ENCODE results near the gene BHLHA15. TPM values are rescaled to one million over a fixed set of nuclear protein-coding genes. Genes with fewer than 3 reads are reported as not detected.

Gene BHLHA15
- total RNA-seq, 1 donor from 2014 or later, result 3.2 TPM

DNA sequence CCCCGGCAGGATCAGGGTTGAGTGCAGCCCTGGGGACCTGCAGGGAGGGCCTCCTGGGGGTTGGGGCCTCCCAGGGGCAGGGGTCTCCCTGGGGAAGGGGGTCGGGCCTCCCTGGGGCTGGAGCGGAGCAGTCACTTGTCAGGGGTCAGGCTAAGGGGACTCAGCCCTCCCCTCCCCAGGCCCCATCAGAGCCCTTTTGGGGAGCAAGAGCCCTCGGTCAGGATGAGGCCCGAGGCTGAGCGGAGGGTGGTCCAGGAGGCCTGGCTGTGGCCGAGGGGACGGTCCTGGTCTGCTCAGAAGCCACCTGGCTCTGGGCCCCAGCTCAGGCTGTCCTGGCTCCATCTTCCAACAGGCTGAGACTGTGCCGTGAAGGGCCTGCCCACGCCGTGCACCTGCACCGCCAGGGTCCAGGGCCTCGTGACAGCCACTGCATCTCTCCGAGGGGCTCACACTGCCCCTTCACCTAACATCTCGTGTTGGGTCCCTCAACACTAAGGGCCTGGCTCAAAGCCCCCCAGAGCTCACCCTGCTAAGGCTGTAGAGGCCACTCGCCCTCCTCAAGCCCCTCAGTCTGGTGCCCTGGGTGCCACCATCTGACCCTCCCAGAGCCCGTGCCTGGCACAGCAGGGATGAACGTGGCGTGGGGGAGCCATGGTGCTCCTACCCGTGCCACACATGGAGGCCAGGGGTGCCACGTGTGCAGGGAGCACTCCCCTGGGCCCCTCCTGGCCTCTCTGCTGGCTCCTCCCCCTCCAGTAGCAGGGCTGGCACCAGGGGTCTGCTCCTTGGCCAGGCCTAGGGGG is 12.9 kb downstream of the BHLHA15 start:
- H3K4me3 ChIP-seq (ENCODE audit: low read depth, low read length), result no peak overlapping the region
- DNase-seq (ENCODE audit: low read depth), result no peak
- no peak for TF ChIP-seq CTCF (IDR thresholded peaks at IDR 0.05; ENCODE audit: insufficient read depth, low read length, severe bottlenecking)
- H3K36me3 ChIP-seq (ENCODE audit: control insufficient read depth, insufficient read depth, low read length), result peaks cover 2% of the 10 kb centered on the region
- FAIRE-seq, result no peak
- no peaks in the 10 kb centered on the region for H3K27me3 ChIP-seq (ENCODE audit: control insufficient read depth, insufficient read depth, low read length)

GRCh38 chr7:98224701-98225181 is 13.5 kb downstream of the BHLHA15 start:
- no peaks in the 10 kb centered on the region for H3K27me3 ChIP-seq (ENCODE audit: control insufficient read depth, insufficient read depth, low read length)
- no peak for TF ChIP-seq CTCF (IDR thresholded peaks at IDR 0.05; ENCODE audit: insufficient read depth, low read length, severe bottlenecking)
- no peak overlapping the region for H3K4me3 ChIP-seq (ENCODE audit: low read depth, low read length)
- peaks cover 2% of the 10 kb centered on the region for H3K36me3 ChIP-seq (ENCODE audit: control insufficient read depth, insufficient read depth, low read length)
- FAIRE-seq, result no peak
- DNase-seq (ENCODE audit: low read depth), result no peak

GRCh38 chr7:98225913-98226614 is 14.8 kb downstream of the BHLHA15 start:
- Histone ChIP-seq H3K36me3 (ENCODE audit: control insufficient read depth, insufficient read depth, low read length) (peaks cover 4% of the 10 kb centered on the region), H3K4me3 (ENCODE audit: low read depth, low read length) (no peak overlapping the region), H3K27me3 (ENCODE audit: control insufficient read depth, insufficient read depth, low read length) (no peaks in the 10 kb centered on the region)
- no peak for FAIRE-seq
- TF ChIP-seq CTCF (IDR thresholded peaks at IDR 0.05; ENCODE audit: insufficient read depth, low read length, severe bottlenecking), result no peak
- no peak for DNase-seq (ENCODE audit: low read depth)

DNA sequence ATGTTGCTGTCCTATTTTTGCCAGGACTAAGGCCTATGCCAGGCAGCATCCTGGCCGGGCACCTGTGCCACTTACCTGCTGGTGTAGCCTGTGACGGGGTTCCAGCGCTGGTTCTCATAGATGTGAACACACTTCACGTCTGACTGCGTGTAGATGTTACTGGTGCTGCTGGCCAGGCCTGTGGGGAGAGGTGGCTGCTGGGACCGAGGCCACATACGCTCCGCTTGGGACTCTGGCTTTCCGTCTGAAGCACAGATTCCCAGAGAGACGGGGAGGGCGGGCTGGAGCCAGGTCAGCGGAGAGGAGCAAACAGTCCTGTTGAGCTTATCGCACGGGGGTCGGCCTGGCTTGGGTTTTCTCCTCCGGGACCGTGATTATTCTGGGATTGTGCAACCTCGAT is 16.7 kb downstream of the BHLHA15 start:
- Histone ChIP-seq H3K27me3 (ENCODE audit: control insufficient read depth, insufficient read depth, low read length) (no peaks in the 10 kb centered on the region), H3K36me3 (ENCODE audit: control insufficient read depth, insufficient read depth, low read length) (peaks cover 2% of the 10 kb centered on the region), H3K4me3 (ENCODE audit: low read depth, low read length) (no peak overlapping the region)
- no peak for DNase-seq (ENCODE audit: low read depth)
- no peak for FAIRE-seq
- TF ChIP-seq CTCF (IDR thresholded peaks at IDR 0.05; ENCODE audit: insufficient read depth, low read length, severe bottlenecking), result no peak

- Histone ChIP-seq H3K27me3 (ENCODE audit: control insufficient read depth, insufficient read depth, low read length) (no peaks in the 10 kb centered on the region), H3K4me3 (ENCODE audit: low read depth, low read length) (no peak overlapping the region), H3K36me3 (ENCODE audit: control insufficient read depth, insufficient read depth, low read length) (peaks cover 2% of the 10 kb centered on the region)
- DNase-seq (ENCODE audit: low read depth) (no peak), FAIRE-seq (no peak)
- TF ChIP-seq CTCF (IDR thresholded peaks at IDR 0.05; ENCODE audit: insufficient read depth, low read length, severe bottlenecking), result no peak
Observed at GRCh38 chr7:98228801-98229200, 17.6 kb downstream of the BHLHA15 start.
